Measurements from ENCODE around the gene P3R3URF. TPM values are rescaled to one million over a fixed set of nuclear protein-coding genes. Genes with fewer than 3 reads are reported as not detected.

The P3R3URF gene
- total RNA-seq, 4 donors from 2014 or later: not detected

DNA sequence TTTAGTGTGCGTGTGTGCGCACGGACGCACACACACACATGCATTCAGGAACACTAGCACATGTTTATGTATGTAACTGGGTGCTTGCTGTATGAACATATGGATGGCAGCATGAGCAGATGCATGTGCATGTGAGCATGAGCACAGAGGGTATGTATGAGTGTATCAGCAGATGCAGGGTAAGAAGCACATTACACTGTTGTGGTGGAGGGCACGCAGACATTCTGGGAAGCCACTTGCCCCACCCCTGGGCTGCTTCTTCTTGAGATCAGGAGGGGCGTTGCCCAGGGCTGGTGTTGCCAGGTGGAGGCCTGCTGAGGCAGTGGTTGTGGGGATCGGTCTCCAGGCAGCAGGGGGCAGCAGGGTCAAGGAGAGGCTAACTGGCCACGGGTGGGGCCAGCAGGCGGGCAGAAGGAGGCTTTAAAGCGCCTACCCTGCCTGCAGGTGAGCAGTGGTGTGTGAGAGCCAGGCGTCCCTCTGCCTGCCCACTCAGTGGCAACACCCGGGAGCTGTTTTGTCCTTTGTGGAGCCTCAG is 3.9 kb upstream of the P3R3URF start:
- 42% methylated on average over 12 of the region's 12 CpGs; no CpG with 5 or more reads in 1 of the 2 donors for WGBS, 2 donors (ENCODE audit: low coverage in 1 of 2)
- peak overlapping the region in 3 of 4 donors; percentile 34 to 55 (median 34) for H3K4me3 ChIP-seq

DNA sequence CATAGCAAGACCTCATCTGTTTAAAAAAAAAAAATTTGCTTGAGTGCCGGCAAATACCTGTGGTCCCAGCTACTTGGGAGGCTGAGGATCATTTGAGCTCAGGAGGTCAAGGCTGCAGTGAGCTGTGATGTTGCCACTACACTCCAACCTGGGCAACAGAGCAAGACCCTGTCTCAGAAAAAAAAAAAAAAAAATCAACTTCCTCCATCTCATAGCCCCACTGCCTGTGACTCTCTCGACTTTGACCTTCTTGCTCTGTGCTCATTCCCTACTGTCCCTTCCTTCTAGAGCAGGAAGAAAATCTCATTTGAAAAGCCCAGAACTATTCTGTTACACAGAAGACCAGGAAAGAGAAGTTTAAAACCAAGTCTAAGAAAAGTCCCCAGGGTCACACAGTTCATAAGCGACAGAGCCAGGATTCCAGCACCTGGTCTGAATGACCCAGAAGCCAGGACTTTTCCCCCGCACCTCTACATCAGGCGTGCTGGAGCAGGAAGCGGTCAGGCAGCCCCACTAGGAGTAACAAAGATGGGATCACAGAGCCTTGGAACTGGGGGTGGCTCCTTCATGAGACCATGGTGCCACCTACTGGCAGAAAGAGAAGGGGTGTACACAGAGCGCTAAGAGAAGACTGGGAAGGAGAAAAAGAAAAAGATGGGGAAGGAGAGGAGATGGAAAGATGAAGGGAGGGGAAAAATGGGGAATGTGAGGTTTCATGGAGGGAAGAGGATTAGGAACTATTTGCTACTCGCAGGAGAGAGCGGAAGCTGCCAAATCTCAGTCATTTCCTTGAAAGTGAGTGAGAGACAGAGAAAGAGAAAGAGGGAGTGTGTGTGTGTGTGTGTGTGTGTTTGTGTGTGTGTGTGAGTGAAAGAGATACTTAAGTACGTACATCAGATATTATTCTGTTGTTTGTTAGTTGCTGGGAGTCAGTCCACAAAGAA is 3.1 kb upstream of the P3R3URF start:
- peak; percentile 88 for DNase-seq
- no peaks in the 10 kb centered on the region for H3K9me3 ChIP-seq
- peaks cover 5 to 40% (median 29%) of the 10 kb centered on the region in 4 donors for H3K4me1 ChIP-seq
- H3K36me3 ChIP-seq: no peaks in the 10 kb centered on the region
- TF ChIP-seq POLR2A (IDR thresholded peaks at IDR 0.05) (no peak), EP300 (IDR thresholded peaks at IDR 0.05; ENCODE audit: low read depth) (no peak), POLR2AphosphoS5 (IDR thresholded peaks at IDR 0.05) (no peak)
- TF ChIP-seq, protein P1, sequence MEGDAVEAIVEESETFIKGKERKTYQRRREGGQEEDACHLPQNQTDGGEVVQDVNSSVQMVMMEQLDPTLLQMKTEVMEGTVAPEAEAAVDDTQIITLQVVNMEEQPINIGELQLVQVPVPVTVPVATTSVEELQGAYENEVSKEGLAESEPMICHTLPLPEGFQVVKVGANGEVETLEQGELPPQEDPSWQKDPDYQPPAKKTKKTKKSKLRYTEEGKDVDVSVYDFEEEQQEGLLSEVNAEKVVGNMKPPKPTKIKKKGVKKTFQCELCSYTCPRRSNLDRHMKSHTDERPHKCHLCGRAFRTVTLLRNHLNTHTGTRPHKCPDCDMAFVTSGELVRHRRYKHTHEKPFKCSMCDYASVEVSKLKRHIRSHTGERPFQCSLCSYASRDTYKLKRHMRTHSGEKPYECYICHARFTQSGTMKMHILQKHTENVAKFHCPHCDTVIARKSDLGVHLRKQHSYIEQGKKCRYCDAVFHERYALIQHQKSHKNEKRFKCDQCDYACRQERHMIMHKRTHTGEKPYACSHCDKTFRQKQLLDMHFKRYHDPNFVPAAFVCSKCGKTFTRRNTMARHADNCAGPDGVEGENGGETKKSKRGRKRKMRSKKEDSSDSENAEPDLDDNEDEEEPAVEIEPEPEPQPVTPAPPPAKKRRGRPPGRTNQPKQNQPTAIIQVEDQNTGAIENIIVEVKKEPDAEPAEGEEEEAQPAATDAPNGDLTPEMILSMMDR (IDR thresholded peaks at IDR 0.05): peak; percentile 85 to 98 (median 88)
- H3K4me3 ChIP-seq: peak overlapping the region in 1 of 4 donors; percentile 10
- H3K27ac ChIP-seq: peak overlapping the region; percentile 86 to 91 (median 88)
- intact Hi-C loops (cut with DNase I; ENCODE audit: low total_unique reads) (loop anchor here (1.0 kb wide), 1 partner anchor 142 kb away; no protein-coding TSS in a partner anchor), in situ Hi-C loops (cut with MboI; ENCODE audit: low pct_ligation_motif_present in 1 of 4, low pct_unique_long_range_greater_than_20kb in 1 of 4, low sequenced_read_pairs in 3 of 4) (loop anchor here in 3 of 4 donors (5.0 kb wide), 1 partner anchor 142 kb away; no protein-coding TSS in a partner anchor)
- H3K27me3 ChIP-seq: no peaks in the 10 kb centered on the region
- 5 to 11% methylated on average over 7 to 10 of the region's 10 CpGs for WGBS, 2 donors (ENCODE audit: low coverage in 1 of 2)

More for the DNA sequence above, 3.9 kb upstream of the P3R3URF start:
- peaks cover 5 to 46% (median 31%) of the 10 kb centered on the region in 4 donors for H3K4me1 ChIP-seq
- TF ChIP-seq EP300 (IDR thresholded peaks at IDR 0.05; ENCODE audit: low read depth) (no peak), POLR2AphosphoS5 (IDR thresholded peaks at IDR 0.05) (peak; percentile 44 to 93 (median 93)), POLR2A (IDR thresholded peaks at IDR 0.05) (peak; percentile 94)
- TF ChIP-seq, protein P1 (IDR thresholded peaks at IDR 0.05): peak in 4 of 5 experiments; percentile 15 to 61 (median 44)
- in situ Hi-C loops (cut with MboI; ENCODE audit: low pct_ligation_motif_present in 1 of 4, low pct_unique_long_range_greater_than_20kb in 1 of 4, low sequenced_read_pairs in 3 of 4) (no loop called here), intact Hi-C loops (cut with DNase I; ENCODE audit: low total_unique reads) (no loop called here)
- no peaks in the 10 kb centered on the region for H3K27me3 ChIP-seq
- no peaks in the 10 kb centered on the region for H3K9me3 ChIP-seq
- peak; percentile 92 for DNase-seq
- peak overlapping the region; percentile 86 to 91 (median 88) for H3K27ac ChIP-seq
- no peaks in the 10 kb centered on the region for H3K36me3 ChIP-seq

DNA sequence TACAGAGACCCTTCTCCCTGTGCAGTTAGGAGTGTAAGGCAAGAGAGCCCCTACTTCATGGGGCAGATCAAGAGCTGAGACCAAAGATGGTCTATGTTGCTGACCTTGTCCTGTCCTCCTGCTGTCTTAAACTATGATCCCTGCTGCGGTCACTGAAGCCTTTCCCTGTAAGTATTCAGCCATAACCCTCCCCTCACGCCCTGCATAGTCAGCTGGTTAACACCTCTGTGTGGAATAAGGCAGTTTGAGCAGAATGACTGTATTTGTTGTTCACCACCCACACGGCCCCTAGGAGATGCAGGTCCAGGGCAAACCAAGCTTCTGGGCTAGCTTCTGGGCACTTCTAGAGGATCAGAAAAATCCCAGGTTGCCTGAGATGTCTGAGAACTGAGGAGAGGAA is 1.0 kb downstream of the P3R3URF start:
- intact Hi-C loops (cut with DNase I; ENCODE audit: low total_unique reads) (no loop called here), in situ Hi-C loops (cut with MboI; ENCODE audit: low pct_ligation_motif_present in 1 of 4, low pct_unique_long_range_greater_than_20kb in 1 of 4, low sequenced_read_pairs in 3 of 4) (loop anchor here in 3 of 4 donors (5.0 kb wide), 1 partner anchor 138 kb away; no protein-coding TSS in a partner anchor)
- Histone ChIP-seq H3K27ac (peak overlapping the region in 2 of 4 donors; percentile 26 to 32), H3K9me3 (no peaks in the 10 kb centered on the region), H3K36me3 (no peaks in the 10 kb centered on the region), H3K4me1 (peaks cover 10 to 38% (median 20%) of the 10 kb centered on the region in 4 donors), H3K27me3 (no peaks in the 10 kb centered on the region), H3K4me3 (no peak overlapping the region)
- WGBS, 2 donors (ENCODE audit: low coverage in 1 of 2): 77 to 80% methylated on average over 1 to 3 of the region's 3 CpGs
- TF ChIP-seq, protein P1 (IDR thresholded peaks at IDR 0.05): no peak
- no peak for TF ChIP-seq POLR2AphosphoS5 (IDR thresholded peaks at IDR 0.05)
- TF ChIP-seq EP300 (IDR thresholded peaks at IDR 0.05; ENCODE audit: low read depth): no peak
- no peak for TF ChIP-seq POLR2A (IDR thresholded peaks at IDR 0.05)
- no peak for DNase-seq

Measured in transverse colon (tissue), 4 donors.